ENCODE results near the gene ALG9.

Gene ALG9

GRCh38 chr11:111808063-111808588 lies 63.3 kb downstream of the ALG9 start:
- peaks cover 25 to 62% (median 50%) of the 10 kb centered on the region in 3 donors for H3K36me3 ChIP-seq
- H3K27me3 ChIP-seq = no peaks in the 10 kb centered on the region
- intact Hi-C loops (cut with DNase I; ENCODE audit: low total_unique reads) = no loop called here
- DNase-seq = no peak
- no peaks in the 10 kb centered on the region for H3K4me1 ChIP-seq
- TF ChIP-seq, protein P1, sequence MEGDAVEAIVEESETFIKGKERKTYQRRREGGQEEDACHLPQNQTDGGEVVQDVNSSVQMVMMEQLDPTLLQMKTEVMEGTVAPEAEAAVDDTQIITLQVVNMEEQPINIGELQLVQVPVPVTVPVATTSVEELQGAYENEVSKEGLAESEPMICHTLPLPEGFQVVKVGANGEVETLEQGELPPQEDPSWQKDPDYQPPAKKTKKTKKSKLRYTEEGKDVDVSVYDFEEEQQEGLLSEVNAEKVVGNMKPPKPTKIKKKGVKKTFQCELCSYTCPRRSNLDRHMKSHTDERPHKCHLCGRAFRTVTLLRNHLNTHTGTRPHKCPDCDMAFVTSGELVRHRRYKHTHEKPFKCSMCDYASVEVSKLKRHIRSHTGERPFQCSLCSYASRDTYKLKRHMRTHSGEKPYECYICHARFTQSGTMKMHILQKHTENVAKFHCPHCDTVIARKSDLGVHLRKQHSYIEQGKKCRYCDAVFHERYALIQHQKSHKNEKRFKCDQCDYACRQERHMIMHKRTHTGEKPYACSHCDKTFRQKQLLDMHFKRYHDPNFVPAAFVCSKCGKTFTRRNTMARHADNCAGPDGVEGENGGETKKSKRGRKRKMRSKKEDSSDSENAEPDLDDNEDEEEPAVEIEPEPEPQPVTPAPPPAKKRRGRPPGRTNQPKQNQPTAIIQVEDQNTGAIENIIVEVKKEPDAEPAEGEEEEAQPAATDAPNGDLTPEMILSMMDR (IDR thresholded peaks at IDR 0.05) = no peak
- H3K4me3 ChIP-seq = no peak overlapping the region
- H3K9me3 ChIP-seq = no peaks in the 10 kb centered on the region
- no peak overlapping the region for H3K27ac ChIP-seq

DNA sequence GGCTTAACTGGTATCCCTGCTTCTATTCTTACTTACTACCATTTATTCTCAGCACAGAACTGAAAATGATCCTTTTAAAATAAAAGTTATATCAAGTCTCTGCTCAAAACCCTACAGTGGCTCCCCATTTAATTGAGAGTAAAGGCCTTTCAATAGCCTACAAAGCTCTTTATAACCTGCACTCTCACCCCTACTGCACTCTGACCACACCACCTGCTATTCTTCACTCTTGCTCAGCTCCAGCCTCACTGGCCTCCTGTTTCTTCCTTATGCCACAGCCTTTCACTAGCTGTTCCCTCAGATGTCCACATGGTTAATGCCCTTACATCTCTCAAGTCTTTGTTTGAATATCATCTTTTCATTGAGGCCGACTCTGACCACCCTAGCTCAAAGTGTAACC lies 64.3 kb downstream of the ALG9 start:
- intact Hi-C loops (cut with DNase I; ENCODE audit: low total_unique reads) = no loop called here
- Histone ChIP-seq H3K27me3 (no peaks in the 10 kb centered on the region), H3K36me3 (peaks cover 31 to 70% (median 57%) of the 10 kb centered on the region in 3 donors), H3K4me3 (no peak overlapping the region), H3K9me3 (no peaks in the 10 kb centered on the region), H3K27ac (no peak overlapping the region), H3K4me1 (no peaks in the 10 kb centered on the region)
- DNase-seq = no peak
- TF ChIP-seq, protein P1 (IDR thresholded peaks at IDR 0.05) = no peak

DNA sequence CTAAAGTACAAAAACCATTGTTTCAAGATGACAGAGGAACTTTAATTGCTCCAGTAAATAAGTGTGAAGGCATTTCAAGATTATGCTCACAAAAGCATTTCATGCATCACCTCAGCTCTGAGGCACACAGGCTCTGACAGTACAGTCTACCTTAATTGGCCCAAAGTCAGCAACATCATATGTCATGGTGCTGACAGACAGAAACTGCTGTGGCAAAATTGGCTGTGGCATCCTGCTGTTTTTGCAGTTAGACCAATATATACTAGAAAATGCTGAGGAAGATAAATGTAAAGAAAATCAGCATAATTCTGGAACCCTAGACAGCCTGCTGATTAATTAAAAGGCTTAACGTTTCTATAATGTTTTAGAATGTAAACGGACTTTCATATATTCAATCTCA lies 70.2 kb downstream of the ALG9 start:
- TF ChIP-seq, protein P1 (IDR thresholded peaks at IDR 0.05) = no peak
- Histone ChIP-seq H3K36me3 (peaks cover 14 to 43% (median 41%) of the 10 kb centered on the region in 3 donors), H3K9me3 (no peaks in the 10 kb centered on the region), H3K27me3 (no peaks in the 10 kb centered on the region), H3K4me3 (no peak overlapping the region), H3K27ac (no peak overlapping the region), H3K4me1 (no peaks in the 10 kb centered on the region)
- no peak for DNase-seq
- intact Hi-C loops (cut with DNase I; ENCODE audit: low total_unique reads) = no loop called here

DNA sequence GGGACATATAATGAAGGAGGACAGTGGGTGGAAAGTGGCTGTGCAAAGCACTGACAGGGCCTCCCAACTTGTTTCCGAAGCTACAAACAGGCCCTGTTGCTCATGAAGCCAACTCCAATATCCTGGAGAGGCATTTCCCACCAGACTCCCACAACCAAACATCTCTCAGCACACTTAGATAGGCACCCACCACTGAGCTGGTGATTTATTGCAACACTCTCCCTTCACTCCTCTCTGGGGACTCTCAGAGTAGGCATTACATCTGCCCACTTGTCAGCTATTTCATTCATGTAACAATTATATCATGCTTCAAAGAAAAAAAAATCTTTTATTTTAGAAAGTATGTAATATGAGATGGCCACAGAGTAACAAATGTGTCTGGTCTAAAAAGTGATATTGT lies 73.1 kb downstream of the ALG9 start:
- Histone ChIP-seq H3K27me3 (no peaks in the 10 kb centered on the region), H3K4me3 (no peak overlapping the region), H3K36me3 (peaks cover 13 to 24% (median 20%) of the 10 kb centered on the region in 3 donors), H3K27ac (no peak overlapping the region), H3K9me3 (no peaks in the 10 kb centered on the region), H3K4me1 (no peaks in the 10 kb centered on the region)
- TF ChIP-seq, protein P1 (IDR thresholded peaks at IDR 0.05) = no peak
- DNase-seq = no peak
- intact Hi-C loops (cut with DNase I; ENCODE audit: low total_unique reads) = no loop called here

DNA sequence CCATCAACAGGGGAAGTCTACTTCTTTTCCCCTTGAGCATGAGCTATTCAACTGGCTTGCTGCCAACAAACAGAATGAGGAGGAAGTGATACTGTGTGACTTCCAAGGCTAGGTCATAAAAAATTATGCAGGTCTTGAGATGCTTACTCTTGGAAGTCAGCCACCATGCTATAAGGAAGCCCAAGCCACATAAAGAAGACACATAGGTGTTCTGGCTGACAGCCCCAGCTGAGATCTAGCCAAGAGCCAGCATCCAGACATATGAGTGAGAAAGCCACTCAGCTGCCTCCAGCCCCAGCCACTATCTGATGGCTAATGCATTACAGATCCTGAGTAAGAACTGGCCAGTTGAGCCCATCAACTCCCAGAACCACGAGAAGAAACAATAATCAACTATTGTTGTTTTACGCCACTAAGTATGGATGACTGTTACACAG lies 74.2 kb downstream of the ALG9 start:
- no peak overlapping the region for H3K4me3 ChIP-seq
- H3K27ac ChIP-seq = no peak overlapping the region
- no peaks in the 10 kb centered on the region for H3K9me3 ChIP-seq
- DNase-seq = no peak
- TF ChIP-seq, protein P1 (IDR thresholded peaks at IDR 0.05) = no peak
- peaks cover 5 to 17% (median 16%) of the 10 kb centered on the region in 3 donors for H3K36me3 ChIP-seq
- no peaks in the 10 kb centered on the region for H3K27me3 ChIP-seq
- no peaks in the 10 kb centered on the region for H3K4me1 ChIP-seq
- intact Hi-C loops (cut with DNase I; ENCODE audit: low total_unique reads) = no loop called here

GRCh38 chr11:111796696-111797095 lies 74.7 kb downstream of the ALG9 start:
- DNase-seq = no peak
- Histone ChIP-seq H3K27ac (no peak overlapping the region), H3K9me3 (no peaks in the 10 kb centered on the region), H3K27me3 (no peaks in the 10 kb centered on the region), H3K36me3 (peaks cover 2 to 16% (median 12%) of the 10 kb centered on the region in 3 donors), H3K4me1 (no peaks in the 10 kb centered on the region), H3K4me3 (no peak overlapping the region)
- intact Hi-C loops (cut with DNase I; ENCODE audit: low total_unique reads) = no loop called here
- TF ChIP-seq, protein P1 (IDR thresholded peaks at IDR 0.05) = no peak

All from tibial artery (tissue), 4 donors.